K562 treated with DMSO at 1 percent for 24 hours (cell line): ENCODE data around the gene RPS28. TPM values are rescaled to one million over a fixed set of nuclear protein-coding genes. Genes with fewer than 3 reads are reported as not detected.

ENCODE experiments used
- total RNA-seq: library from RNA; unstranded; fragments of 300-600 nt; gene quantifications from 2 replicates; pipeline ENCODE4 v1.2.3, GENCODE V29; 2022; ENCODE audit warnings: low read depth; ENCODE audit not compliant: insufficient read depth

The RPS28 gene
- total RNA-seq, result 3,035 and 3,232 TPM in 2 replicates

DNA sequence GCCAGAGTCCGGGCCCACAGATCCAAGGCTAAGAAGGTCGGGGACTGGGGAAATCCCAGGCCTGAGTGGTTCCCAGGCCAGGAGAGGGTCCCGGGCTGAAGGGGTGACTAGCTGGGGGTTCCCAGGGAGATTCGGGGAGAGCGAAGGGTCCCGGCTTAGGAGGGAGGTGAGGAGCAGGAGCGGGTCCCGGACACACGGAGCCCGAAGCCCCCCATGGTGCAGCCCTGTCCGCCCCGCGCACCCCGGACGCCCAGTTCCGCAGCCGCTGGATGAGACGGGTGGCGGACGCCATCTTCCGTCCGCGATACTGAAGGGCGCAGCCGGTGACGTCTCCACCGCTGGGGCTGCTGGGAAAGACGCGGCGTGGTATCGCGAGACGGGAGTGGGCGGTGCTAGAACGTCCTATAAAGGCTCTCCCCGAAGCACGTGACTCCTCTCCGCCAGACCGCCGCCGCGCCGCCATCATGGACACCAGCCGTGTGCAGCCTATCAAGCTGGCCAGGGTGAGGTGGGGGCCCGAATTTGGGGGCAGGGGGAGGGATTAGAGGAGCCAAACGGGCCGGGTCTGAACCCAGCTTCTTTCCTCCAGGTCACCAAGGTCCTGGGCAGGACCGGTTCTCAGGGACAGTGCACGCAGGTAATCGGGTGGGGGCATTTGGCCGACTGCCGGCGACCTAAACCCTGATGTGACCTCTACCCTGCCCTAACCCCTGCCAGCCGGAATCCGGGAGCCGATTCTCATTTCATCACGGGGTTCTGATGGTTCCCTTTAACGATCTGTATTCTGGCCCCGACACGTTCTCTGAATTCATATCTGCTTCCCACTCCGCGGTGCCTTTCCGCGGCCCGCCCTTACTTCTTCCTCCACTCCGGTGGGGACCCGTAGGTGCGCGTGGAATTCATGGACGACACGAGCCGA, at the start of gene RPS28, which contains the start of gene NDUFA7:
Gene RPS28, plus strand, starts transcription at position 430 of the 919 bp plus-strand sequence. Its CDS starts 35 bp downstream, at position 465.
Gene NDUFA7, minus strand, starts transcription at position 309 of the 919 bp plus-strand sequence. Its CDS starts 17 bp downstream, at position 292.

DNA sequence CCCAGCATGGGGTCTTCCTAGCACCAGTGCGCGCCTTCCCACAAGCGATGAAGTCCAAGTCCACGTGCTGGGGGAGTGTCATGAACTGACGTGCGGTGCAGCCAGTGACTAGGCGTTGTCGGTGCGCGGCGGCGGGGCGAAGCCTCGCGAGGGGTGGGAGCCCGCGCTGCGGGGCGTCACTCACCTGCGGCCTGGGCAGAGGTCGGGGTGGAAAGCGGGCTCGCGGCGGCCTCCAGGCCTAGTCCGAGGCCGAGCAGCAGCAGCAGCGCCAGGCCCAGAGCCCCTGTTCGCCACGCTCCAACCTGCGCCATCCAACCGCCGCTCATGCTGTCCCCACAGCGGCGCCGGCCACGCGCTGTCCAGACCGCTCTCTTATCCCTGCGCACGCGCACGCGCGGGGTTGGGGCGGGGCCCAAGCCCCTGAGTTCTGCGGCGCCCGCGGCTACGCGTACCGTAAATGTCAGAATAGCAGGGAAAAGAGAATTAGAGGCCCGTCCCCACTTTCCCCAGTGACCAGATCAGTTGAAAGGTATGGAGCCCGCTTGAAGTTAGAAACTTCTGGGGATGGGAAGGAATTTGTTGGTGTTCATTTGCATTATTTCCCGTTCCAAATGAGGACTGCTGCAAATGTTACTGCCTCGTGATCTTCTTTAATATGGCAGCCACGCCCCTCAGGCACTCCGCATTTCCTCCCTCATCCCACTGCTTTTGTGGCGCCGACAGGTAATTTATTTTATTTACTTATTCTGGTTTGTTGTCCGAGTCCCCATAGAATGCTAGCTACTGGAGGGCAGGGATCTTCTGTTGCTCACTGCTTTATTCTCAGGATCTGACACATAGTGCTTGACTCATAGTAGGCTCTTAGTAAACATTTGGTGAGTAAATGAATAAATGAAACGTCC, 13.1 kb upstream of the RPS28 start, which contains the start of gene CD320:
Gene CD320, minus strand, starts transcription at position 394 of the 902 bp plus-strand sequence. Its CDS starts 68 bp downstream, at position 326.

GRCh38 chr19:8342684-8343482, 21.6 kb downstream of the RPS28 start, which contains the start of gene KANK3:
Gene KANK3 (minus strand): TSS chr19:8343262. CDS start chr19:8337828, 5,434 bp downstream.

DNA sequence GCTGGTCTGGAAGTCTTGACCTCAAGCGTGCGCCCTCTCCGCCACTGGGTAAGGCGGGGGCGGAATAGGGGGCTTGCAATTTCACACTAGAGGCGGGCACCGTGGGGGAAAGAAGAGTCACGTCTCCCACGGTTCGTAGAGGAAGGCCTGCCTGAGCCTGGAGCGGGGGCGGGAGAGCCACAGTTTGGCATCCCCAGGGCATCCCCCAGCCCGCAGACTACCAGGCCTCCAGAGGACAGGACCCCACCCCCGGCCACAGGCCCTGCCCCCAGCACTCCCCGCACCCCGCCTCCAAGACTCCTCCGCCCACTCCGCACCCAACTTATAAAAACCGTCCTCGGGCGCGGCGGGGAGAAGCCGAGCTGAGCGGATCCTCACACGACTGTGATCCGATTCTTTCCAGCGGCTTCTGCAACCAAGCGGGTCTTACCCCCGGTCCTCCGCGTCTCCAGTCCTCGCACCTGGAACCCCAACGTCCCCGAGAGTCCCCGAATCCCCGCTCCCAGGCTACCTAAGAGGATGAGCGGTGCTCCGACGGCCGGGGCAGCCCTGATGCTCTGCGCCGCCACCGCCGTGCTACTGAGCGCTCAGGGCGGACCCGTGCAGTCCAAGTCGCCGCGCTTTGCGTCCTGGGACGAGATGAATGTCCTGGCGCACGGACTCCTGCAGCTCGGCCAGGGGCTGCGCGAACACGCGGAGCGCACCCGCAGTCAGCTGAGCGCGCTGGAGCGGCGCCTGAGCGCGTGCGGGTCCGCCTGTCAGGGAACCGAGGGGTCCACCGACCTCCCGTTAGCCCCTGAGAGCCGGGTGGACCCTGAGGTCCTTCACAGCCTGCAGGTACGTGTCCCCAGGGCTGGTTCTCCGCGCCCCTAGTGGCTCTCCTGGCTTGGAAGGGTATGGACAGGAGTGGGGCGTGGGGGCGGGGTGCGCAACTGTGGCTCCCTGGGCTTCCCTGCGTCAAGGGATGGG, 42.8 kb downstream of the RPS28 start, which contains the start of gene ANGPTL4:
Gene ANGPTL4, plus strand, starts transcription at position 353 of the 969 bp plus-strand sequence. Its CDS starts 167 bp downstream, at position 520.

Other genes with a start within 250 kb of the RPS28 start
- gene FBN3, start 171.9 kb upstream of the RPS28 start, total RNA-seq, result 0.08 and 0.12 TPM in 2 replicates
- gene CERS4, start 112.1 kb upstream of the RPS28 start, total RNA-seq, result 12.2 and 19.7 TPM in 2 replicates
- gene CD320, start 13.1 kb upstream of the RPS28 start, total RNA-seq, result 73.0 and 73.3 TPM in 2 replicates
- gene NDUFA7, start 121 bp upstream of the RPS28 start, total RNA-seq, result 144 and 170 TPM in 2 replicates
- 1.5 and 1.6 TPM in 2 replicates for gene KANK3, start 21.8 kb downstream of the RPS28 start, total RNA-seq
- 1.9 and 2.6 TPM in 2 replicates for gene ANGPTL4, start 42.7 kb downstream of the RPS28 start, total RNA-seq
- 141 and 162 TPM in 2 replicates for gene RAB11B, start 68.9 kb downstream of the RPS28 start, total RNA-seq
- gene MARCHF2, start 91.8 kb downstream of the RPS28 start, total RNA-seq, result 47.1 and 48.6 TPM in 2 replicates
- gene HNRNPM, start 123.5 kb downstream of the RPS28 start, total RNA-seq, result 466 and 500 TPM in 2 replicates
- gene PRAM1, start 181.1 kb downstream of the RPS28 start, total RNA-seq, result 0.09 and 0.38 TPM in 2 replicates
- gene ZNF414, start 192.7 kb downstream of the RPS28 start, total RNA-seq, result 19.0 and 22.5 TPM in 2 replicates